AG04450 (cell line): ENCODE results near the gene NRTN. TPM values are rescaled to one million over a fixed set of nuclear protein-coding genes. Genes with fewer than 3 reads are reported as not detected.

Source experiments
- CTCF ChIA-PET: fragments of 300-600, 350-600 bp; formaldehyde crosslinking; extraction: SDS; loops from one replicate; lab custom pipeline; 2022; ENCODE audit warnings: antibody characterized with exemption, inconsistent platforms; lab: Charles Lee
- POLR2A ChIA-PET: fragments of 350-600 bp; formaldehyde crosslinking; extraction: SDS; loops from one replicate; lab custom pipeline; 2021; ENCODE audit warnings: antibody characterized with exemption, inconsistent platforms; lab: Yijun Ruan, JAX
- DNase-seq: peaks from one replicate; pipeline ENCODE4 v3.0.0-alpha.2; 2011; ENCODE audit warnings: low read depth, low spot score
- H3K27ac ChIP-seq: one replicate; pipeline ENCODE4 v1.5.1; 2012; ENCODE audit warnings: low read depth, low read length, control low read depth
- H3K27me3 ChIP-seq: one replicate; pipeline ENCODE4 v1.6.0; 2012; ENCODE audit warnings: low read length; ENCODE audit not compliant: control insufficient read depth, insufficient read depth
- H3K4me3 ChIP-seq: 2 replicates; pipeline ENCODE4 v1.5.1; 2011; ENCODE audit warnings: mild to moderate bottlenecking, low read depth, low read length, control low read depth
- H3K9me3 ChIP-seq: 2 replicates; pipeline ENCODE4 v1.5.1; 2012; ENCODE audit warnings: low read length; ENCODE audit not compliant: control insufficient read depth, insufficient read depth
- polyA plus RNA-seq: library from polyadenylated mRNA; depleted of rRNA; stranded (reverse); fragments of >200 nt; gene quantifications from 2 replicates; pipeline ENCODE4 v1.2.3, GENCODE V29; 2011
- TF ChIP-seq, protein P1 (sequence below): IDR thresholded peaks from 2 replicates; pipeline ENCODE4 v1.5.1; 2011; ENCODE audit warnings: low read depth, low read length, control low read depth, inconsistent platforms

Gene NRTN
- polyA plus RNA-seq, 1 experiment, result 0.24 TPM

DNA sequence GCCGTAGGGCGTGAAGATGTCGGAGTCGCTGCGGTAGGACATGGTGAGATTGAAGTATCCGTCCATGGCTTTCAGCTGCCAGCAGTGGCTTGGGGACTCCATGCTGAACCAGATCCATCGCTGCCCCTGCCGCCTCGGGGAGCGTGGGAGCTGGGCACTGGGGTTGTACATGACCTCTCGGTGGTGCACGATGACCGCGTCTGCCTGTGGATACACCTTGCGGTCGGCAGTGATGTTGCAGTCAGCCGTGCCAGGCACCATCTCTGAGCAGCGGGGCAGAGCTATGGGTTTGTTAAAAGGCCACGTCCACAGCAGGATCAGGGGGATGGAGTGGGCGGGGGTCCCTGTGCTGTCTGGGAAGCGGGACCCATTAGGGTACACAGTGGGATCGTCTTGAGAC is 27.2 kb downstream of the NRTN start:
- ChIA-PET POLR2A (no interaction called here), CTCF (interaction anchor here (1.9 kb wide), 1 partner anchor 28 kb away, joined by 7 read pairs; no protein-coding TSS in a partner anchor)
- H3K27me3 ChIP-seq, result peaks cover 2% of the 10 kb centered on the region
- H3K4me3 ChIP-seq, result no peak overlapping the region
- H3K27ac ChIP-seq, result no peak overlapping the region
- H3K9me3 ChIP-seq, result no peaks in the 10 kb centered on the region; the same call in 1 of the 2 replicates
- TF ChIP-seq, protein P1, sequence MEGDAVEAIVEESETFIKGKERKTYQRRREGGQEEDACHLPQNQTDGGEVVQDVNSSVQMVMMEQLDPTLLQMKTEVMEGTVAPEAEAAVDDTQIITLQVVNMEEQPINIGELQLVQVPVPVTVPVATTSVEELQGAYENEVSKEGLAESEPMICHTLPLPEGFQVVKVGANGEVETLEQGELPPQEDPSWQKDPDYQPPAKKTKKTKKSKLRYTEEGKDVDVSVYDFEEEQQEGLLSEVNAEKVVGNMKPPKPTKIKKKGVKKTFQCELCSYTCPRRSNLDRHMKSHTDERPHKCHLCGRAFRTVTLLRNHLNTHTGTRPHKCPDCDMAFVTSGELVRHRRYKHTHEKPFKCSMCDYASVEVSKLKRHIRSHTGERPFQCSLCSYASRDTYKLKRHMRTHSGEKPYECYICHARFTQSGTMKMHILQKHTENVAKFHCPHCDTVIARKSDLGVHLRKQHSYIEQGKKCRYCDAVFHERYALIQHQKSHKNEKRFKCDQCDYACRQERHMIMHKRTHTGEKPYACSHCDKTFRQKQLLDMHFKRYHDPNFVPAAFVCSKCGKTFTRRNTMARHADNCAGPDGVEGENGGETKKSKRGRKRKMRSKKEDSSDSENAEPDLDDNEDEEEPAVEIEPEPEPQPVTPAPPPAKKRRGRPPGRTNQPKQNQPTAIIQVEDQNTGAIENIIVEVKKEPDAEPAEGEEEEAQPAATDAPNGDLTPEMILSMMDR, result no peak
- DNase-seq, result no peak

DNA sequence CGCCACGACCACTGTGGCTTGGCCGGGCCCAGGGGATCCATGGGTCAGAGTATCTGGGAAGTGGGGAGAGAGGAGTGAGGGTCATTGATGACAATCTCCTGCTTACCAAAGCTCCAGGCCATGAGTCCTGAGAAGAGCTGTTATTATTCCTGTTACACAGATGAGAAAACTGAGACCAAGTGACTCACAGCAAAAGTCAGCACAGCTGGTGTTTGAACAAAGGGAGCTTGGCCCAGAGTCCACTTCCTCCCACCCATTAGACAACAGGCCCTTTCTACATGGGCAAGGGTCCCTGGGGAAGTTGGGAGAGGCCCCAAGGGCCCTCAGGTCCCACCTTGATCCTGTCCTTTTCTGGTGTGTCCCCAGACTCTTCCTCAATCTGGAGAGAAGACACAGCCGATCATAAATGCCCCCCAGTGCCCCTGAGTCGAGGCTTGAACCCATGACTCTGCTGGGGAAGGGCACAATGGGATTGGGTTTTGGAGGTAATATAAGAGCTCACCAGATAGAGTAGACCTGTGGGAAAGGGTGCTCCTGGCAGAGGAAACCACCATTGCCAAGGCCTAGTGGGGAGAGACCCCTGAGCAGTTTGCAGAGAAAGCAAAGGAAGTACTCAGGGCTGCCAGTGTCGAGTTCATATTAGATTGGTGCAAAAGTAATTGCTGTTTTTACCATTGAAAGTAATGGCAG is 27.8 kb downstream of the NRTN start:
- no peak for DNase-seq
- TF ChIP-seq, protein P1, result no peak
- no peaks in the 10 kb centered on the region; the same call in 1 of the 2 replicates for H3K9me3 ChIP-seq
- ChIA-PET POLR2A (interaction anchor here (0.7 kb wide), 1 partner anchor 1764 kb away, joined by 8 read pairs; no protein-coding TSS in a partner anchor), CTCF (interaction anchor here (1.9 kb wide), 1 partner anchor 29 kb away, joined by 7 read pairs; no protein-coding TSS in a partner anchor)
- H3K4me3 ChIP-seq, result no peak overlapping the region
- H3K27me3 ChIP-seq, result no peaks in the 10 kb centered on the region
- no peak overlapping the region for H3K27ac ChIP-seq

DNA sequence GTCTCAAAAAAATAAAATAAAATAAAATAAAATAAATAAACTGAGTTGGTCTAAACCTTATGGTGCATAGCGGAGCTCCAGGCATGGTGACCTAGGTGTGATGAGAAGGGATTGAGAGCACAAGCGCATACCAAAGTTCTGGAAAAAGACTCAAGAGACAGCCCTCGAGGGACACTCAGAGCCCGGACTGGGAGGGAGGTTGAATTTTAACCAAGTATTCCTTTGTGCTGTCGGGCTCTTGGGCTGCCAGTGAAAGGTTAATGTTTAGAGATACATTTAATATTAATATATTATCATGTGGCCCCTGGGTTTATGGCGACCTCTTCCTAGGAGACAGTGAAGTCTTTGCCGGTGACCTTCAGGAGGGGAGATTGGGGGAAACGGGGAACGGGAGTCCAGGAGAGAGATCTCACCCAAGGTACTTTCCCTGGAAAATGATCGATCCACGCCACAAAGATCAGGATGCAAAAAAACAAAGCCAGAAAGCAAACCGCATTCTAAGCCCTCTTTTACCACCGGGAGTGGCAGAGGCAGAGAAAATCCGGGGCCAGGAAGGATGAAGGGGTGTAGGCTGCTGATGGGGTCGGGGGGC is 33.0 kb downstream of the NRTN start:
- no peak for DNase-seq
- ChIA-PET CTCF (no interaction called here), POLR2A (no interaction called here)

DNA sequence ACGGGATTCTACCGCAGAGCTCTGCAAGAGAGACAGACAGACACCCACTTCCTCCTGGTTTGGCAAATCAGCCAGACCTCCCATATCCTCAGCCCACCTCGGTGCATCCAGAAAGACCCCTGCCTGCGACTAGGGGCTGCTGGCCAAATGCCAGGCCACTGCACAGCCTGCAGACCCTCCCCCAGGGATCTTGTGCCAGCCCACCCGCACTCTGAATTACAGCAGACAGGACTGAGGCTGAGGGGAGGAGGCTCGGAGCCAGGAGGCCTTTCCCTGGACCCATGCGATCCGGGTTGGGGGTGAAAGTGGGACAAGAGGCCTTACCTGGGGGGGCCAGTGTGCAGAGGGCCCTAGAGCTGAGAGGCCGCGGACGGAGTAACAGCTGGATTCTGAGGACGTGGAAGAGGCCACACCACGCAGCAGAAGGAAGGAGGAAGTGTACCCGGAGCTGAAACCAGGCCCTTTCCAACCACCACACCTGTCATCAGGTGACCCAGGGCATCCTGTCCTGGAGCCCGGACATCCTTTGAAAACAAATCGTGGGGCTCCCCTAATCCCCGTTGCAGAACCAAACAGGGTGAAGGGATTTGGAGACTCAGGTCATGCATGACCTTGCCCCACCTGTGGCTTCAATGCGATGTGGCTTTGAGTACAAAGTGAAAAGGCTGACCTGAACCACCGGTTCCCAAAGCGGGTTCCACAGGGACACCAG is 33.6 kb downstream of the NRTN start:
- POLR2A ChIA-PET, result no interaction called here
- DNase-seq, result no peak
- Histone ChIP-seq H3K27ac (no peak overlapping the region), H3K9me3 (no peaks in the 10 kb centered on the region; the same call in 1 of the 2 replicates), H3K27me3 (peaks cover 11% of the 10 kb centered on the region), H3K4me3 (no peak overlapping the region)
- TF ChIP-seq, protein P1, result no peak
- CTCF ChIA-PET, result interaction anchor here (2.5 kb wide), 1 partner anchor 34 kb away, joined by 10 read pairs; the partner anchor contains the start of gene NRTN

More for the DNA sequence above, 33.0 kb downstream of the NRTN start:
- Histone ChIP-seq H3K27me3 (peaks cover 11% of the 10 kb centered on the region), H3K9me3 (no peaks in the 10 kb centered on the region; the same call in 1 of the 2 replicates), H3K4me3 (no peak overlapping the region), H3K27ac (no peak overlapping the region)
- TF ChIP-seq, protein P1, result no peak
